ENCODE data around the gene MGRN1.

The MGRN1 gene

GRCh38 chr16:4588961-4589360 is 35.7 kb upstream of the MGRN1 start:
- Histone ChIP-seq H3K4me3 (ENCODE audit: insufficient read depth in 1 of 2, low read depth in 1 of 2, low read length in 2 of 2) (no peak overlapping the region), H3K18ac (ENCODE audit: low read depth in 1 of 2, low read length in 2 of 2) (no peak overlapping the region), H2BK120ac (ENCODE audit: low read depth, low read length) (no peak overlapping the region), H3K4me2 (ENCODE audit: low read length, poor library complexity, severe bottlenecking) (no peak overlapping the region), H2BK5ac (ENCODE audit: low read depth, low read length, poor library complexity, severe bottlenecking) (no peak overlapping the region), H3K23ac (ENCODE audit: low read length in 2 of 2) (no peak overlapping the region), H2AK5ac (ENCODE audit: low read length, severe bottlenecking) (no peak overlapping the region), H2AFZ (ENCODE audit: low read depth, low read length) (no peak overlapping the region), H3K27me3 (ENCODE audit: control insufficient read depth in 1 of 2, insufficient read depth in 1 of 2, low read length in 2 of 2) (peaks cover 7 to 32% of the 10 kb centered on the region in 2 experiments), H3K4ac (ENCODE audit: low read depth in 1 of 2, low read length in 2 of 2) (no peak overlapping the region), H2BK12ac (ENCODE audit: low read length in 2 of 2) (no peak overlapping the region), H3K79me1 (replicated peaks; ENCODE audit: low read length, poor library complexity, severe bottlenecking) (no peaks in the 10 kb centered on the region), H3K4me1 (ENCODE audit: control insufficient read depth, insufficient read depth, low read depth, low read length) (peaks cover 24% of the 10 kb centered on the region), H3K36me3 (ENCODE audit: control insufficient read depth in 1 of 2, insufficient read depth in 2 of 2, low read depth in 1 of 2, low read length in 2 of 2) (no peaks in the 10 kb centered on the region), H3K9me3 (ENCODE audit: control insufficient read depth, low read length) (peaks cover 13% of the 10 kb centered on the region), H4K91ac (ENCODE audit: low read length) (no peak overlapping the region), H3K27ac (ENCODE audit: low read length, poor library complexity, severe bottlenecking) (no peak overlapping the region), H4K8ac (ENCODE audit: low read length) (no peak overlapping the region), H2BK15ac (ENCODE audit: low read depth, poor library complexity, severe bottlenecking) (no peak overlapping the region), H3K9ac (ENCODE audit: low read length) (no peak overlapping the region), H3K14ac (ENCODE audit: low read length in 2 of 2) (no peak overlapping the region)
- WGBS: 90% methylated on average over 4 of the region's 6 CpGs
- no peak for DNase-seq

- H3K4ac ChIP-seq (ENCODE audit: low read depth in 1 of 2, low read length in 2 of 2): no peak overlapping the region
- peaks cover 32% of the 10 kb centered on the region for H3K4me1 ChIP-seq (ENCODE audit: control insufficient read depth, insufficient read depth, low read depth, low read length)
- peak overlapping the region; percentile 47 for H2AK5ac ChIP-seq (ENCODE audit: low read length, severe bottlenecking)
- peak overlapping the region; percentile 29 for H3K27ac ChIP-seq (ENCODE audit: low read length, poor library complexity, severe bottlenecking)
- H3K27me3 ChIP-seq (ENCODE audit: control insufficient read depth in 1 of 2, insufficient read depth in 1 of 2, low read length in 2 of 2): peaks cover 7 to 35% of the 10 kb centered on the region in 2 experiments
- no peak overlapping the region for H3K4me3 ChIP-seq (ENCODE audit: insufficient read depth in 1 of 2, low read depth in 1 of 2, low read length in 2 of 2)
- no peak overlapping the region for H3K14ac ChIP-seq (ENCODE audit: low read length in 2 of 2)
- H2BK15ac ChIP-seq (ENCODE audit: low read depth, poor library complexity, severe bottlenecking): no peak overlapping the region
- H3K9me3 ChIP-seq (ENCODE audit: control insufficient read depth, low read length): peaks cover 13% of the 10 kb centered on the region
- DNase-seq: no peak
- H3K9ac ChIP-seq (ENCODE audit: low read length): no peak overlapping the region
- no peak overlapping the region for H2BK5ac ChIP-seq (ENCODE audit: low read depth, low read length, poor library complexity, severe bottlenecking)
- H3K36me3 ChIP-seq (ENCODE audit: control insufficient read depth in 1 of 2, insufficient read depth in 2 of 2, low read depth in 1 of 2, low read length in 2 of 2): no peaks in the 10 kb centered on the region
- H4K91ac ChIP-seq (ENCODE audit: low read length): no peak overlapping the region
- no peak overlapping the region for H3K18ac ChIP-seq (ENCODE audit: low read depth in 1 of 2, low read length in 2 of 2)
- WGBS: 88% methylated on average over 3 of the region's 6 CpGs
- H2BK12ac ChIP-seq (ENCODE audit: low read length in 2 of 2): no peak overlapping the region
- no peak overlapping the region for H2BK120ac ChIP-seq (ENCODE audit: low read depth, low read length)
- no peak overlapping the region for H3K4me2 ChIP-seq (ENCODE audit: low read length, poor library complexity, severe bottlenecking)
- no peak overlapping the region for H4K8ac ChIP-seq (ENCODE audit: low read length)
- no peaks in the 10 kb centered on the region for H3K79me1 ChIP-seq (replicated peaks; ENCODE audit: low read length, poor library complexity, severe bottlenecking)
- H3K23ac ChIP-seq (ENCODE audit: low read length in 2 of 2): no peak overlapping the region
- H2AFZ ChIP-seq (ENCODE audit: low read depth, low read length): no peak overlapping the region
Measured at GRCh38 chr16:4591191-4591590, 33.4 kb upstream of the MGRN1 start.

- Histone ChIP-seq H3K4me1 (ENCODE audit: control insufficient read depth, insufficient read depth, low read depth, low read length) (peaks cover 37% of the 10 kb centered on the region), H3K27ac (ENCODE audit: low read length, poor library complexity, severe bottlenecking) (peak overlapping the region; percentile 77), H3K23ac (ENCODE audit: low read length in 2 of 2) (no peak overlapping the region)
Measured at GRCh38 chr16:4591706-4592470, 32.7 kb upstream of the MGRN1 start.

GRCh38 chr16:4593086-4593485 is 31.5 kb upstream of the MGRN1 start:
- 42% methylated on average over 15 of the region's 16 CpGs for WGBS
- H3K23ac ChIP-seq (ENCODE audit: low read length in 2 of 2): no peak overlapping the region

More at GRCh38 chr16:4591706-4592470, 32.7 kb upstream of the MGRN1 start:
- H2BK12ac ChIP-seq (ENCODE audit: low read length in 2 of 2): no peak overlapping the region
- no peak overlapping the region for H3K9ac ChIP-seq (ENCODE audit: low read length)
- no peaks in the 10 kb centered on the region for H3K79me1 ChIP-seq (replicated peaks; ENCODE audit: low read length, poor library complexity, severe bottlenecking)
- H2BK15ac ChIP-seq (ENCODE audit: low read depth, poor library complexity, severe bottlenecking): no peak overlapping the region
- WGBS: 87% methylated on average over 17 of the region's 17 CpGs
- DNase-seq: no peak
- H3K4me2 ChIP-seq (ENCODE audit: low read length, poor library complexity, severe bottlenecking): no peak overlapping the region
- H3K27me3 ChIP-seq (ENCODE audit: control insufficient read depth in 1 of 2, insufficient read depth in 1 of 2, low read length in 2 of 2): peaks cover under 1 to 32% of the 10 kb centered on the region in 2 experiments
- H4K91ac ChIP-seq (ENCODE audit: low read length): no peak overlapping the region
- H3K9me3 ChIP-seq (ENCODE audit: control insufficient read depth, low read length): peaks cover 13% of the 10 kb centered on the region
- H2BK5ac ChIP-seq (ENCODE audit: low read depth, low read length, poor library complexity, severe bottlenecking): peak overlapping the region; percentile 47
- no peak overlapping the region for H4K8ac ChIP-seq (ENCODE audit: low read length)
- H3K4me3 ChIP-seq (ENCODE audit: insufficient read depth in 1 of 2, low read depth in 1 of 2, low read length in 2 of 2): no peak overlapping the region
- no peak overlapping the region for H3K4ac ChIP-seq (ENCODE audit: low read depth in 1 of 2, low read length in 2 of 2)
- H3K18ac ChIP-seq (ENCODE audit: low read depth in 1 of 2, low read length in 2 of 2): no peak overlapping the region
- H3K36me3 ChIP-seq (ENCODE audit: control insufficient read depth in 1 of 2, insufficient read depth in 2 of 2, low read depth in 1 of 2, low read length in 2 of 2): no peaks in the 10 kb centered on the region
- H2BK120ac ChIP-seq (ENCODE audit: low read depth, low read length): no peak overlapping the region
- no peak overlapping the region for H3K14ac ChIP-seq (ENCODE audit: low read length in 2 of 2)
- peak overlapping the region; percentile 47 for H2AK5ac ChIP-seq (ENCODE audit: low read length, severe bottlenecking)
- no peak overlapping the region for H2AFZ ChIP-seq (ENCODE audit: low read depth, low read length)

More at GRCh38 chr16:4593086-4593485, 31.5 kb upstream of the MGRN1 start:
- DNase-seq: no peak
- Histone ChIP-seq H2BK120ac (ENCODE audit: low read depth, low read length) (no peak overlapping the region), H3K4me1 (ENCODE audit: control insufficient read depth, insufficient read depth, low read depth, low read length) (peaks cover 41% of the 10 kb centered on the region), H3K79me1 (replicated peaks; ENCODE audit: low read length, poor library complexity, severe bottlenecking) (no peaks in the 10 kb centered on the region), H3K9me3 (ENCODE audit: control insufficient read depth, low read length) (peaks cover 10% of the 10 kb centered on the region), H3K27me3 (ENCODE audit: control insufficient read depth in 1 of 2, insufficient read depth in 1 of 2, low read length in 2 of 2) (peaks cover 0 to 28% of the 10 kb centered on the region in 2 experiments), H3K4me3 (ENCODE audit: insufficient read depth in 1 of 2, low read depth in 1 of 2, low read length in 2 of 2) (no peak overlapping the region), H3K18ac (ENCODE audit: low read depth in 1 of 2, low read length in 2 of 2) (no peak overlapping the region), H3K4ac (ENCODE audit: low read depth in 1 of 2, low read length in 2 of 2) (no peak overlapping the region), H2BK12ac (ENCODE audit: low read length in 2 of 2) (no peak overlapping the region), H2BK5ac (ENCODE audit: low read depth, low read length, poor library complexity, severe bottlenecking) (no peak overlapping the region), H3K27ac (ENCODE audit: low read length, poor library complexity, severe bottlenecking) (peak overlapping the region; percentile 77), H4K8ac (ENCODE audit: low read length) (no peak overlapping the region), H4K91ac (ENCODE audit: low read length) (no peak overlapping the region), H2AFZ (ENCODE audit: low read depth, low read length) (peak overlapping the region; percentile 21), H2AK5ac (ENCODE audit: low read length, severe bottlenecking) (no peak overlapping the region), H3K9ac (ENCODE audit: low read length) (no peak overlapping the region), H2BK15ac (ENCODE audit: low read depth, poor library complexity, severe bottlenecking) (no peak overlapping the region), H3K36me3 (ENCODE audit: control insufficient read depth in 1 of 2, insufficient read depth in 2 of 2, low read depth in 1 of 2, low read length in 2 of 2) (no peaks in the 10 kb centered on the region), H3K4me2 (ENCODE audit: low read length, poor library complexity, severe bottlenecking) (no peak overlapping the region), H3K14ac (ENCODE audit: low read length in 2 of 2) (no peak overlapping the region)

Measured in mesenchymal stem cell (in vitro differentiated cells and primary cell).